B cell (primary cell): Measurements from ENCODE around the gene MCTP1. TPM values are rescaled to one million over a fixed set of nuclear protein-coding genes. Genes with fewer than 3 reads are reported as not detected.

Experiments
- ATAC-seq: fragments of 200-7000 bp; cut with Tn5 transposase; one replicate; pipeline ENCODE4 v1.10.0; 2021; ENCODE audit warnings: low read depth, mild to moderate bottlenecking, moderate number of reproducible peaks, moderate library complexity
- CTCF ChIA-PET: fragments of 350-600 bp; sonication (Branson Sonifier 250); formaldehyde crosslinking; loops from one replicate; lab custom pipeline; 2021; ENCODE audit warnings: antibody characterized with exemption, inconsistent platforms; lab: Charles Lee
- POLR2A ChIA-PET: fragments of 350-600 bp; sonication (Branson Sonifier 250); formaldehyde crosslinking; loops from one replicate; lab custom pipeline; 2021; ENCODE audit warnings: antibody characterized with exemption; lab: Charles Lee
- DNase-seq: peaks from one replicate; pipeline ENCODE4 v3.0.0; 2013
- H2AFZ ChIP-seq: 2 replicates; pipeline ENCODE4 v1.6.1; 2012; ENCODE audit warnings: mild to moderate bottlenecking, low read depth, low read length; ENCODE audit not compliant: insufficient read depth, poor library complexity, severe bottlenecking
- H3K27ac ChIP-seq, 2 donors: 1 replicate in 1 of 2; 2 replicates in 1 of 2; pipeline ENCODE4 v1.5.1; 2012 to 2013; ENCODE audit warnings: low read length in 2 of 2, mild to moderate bottlenecking in 2 of 2, moderate library complexity in 1 of 2
- H3K27me3 ChIP-seq, 4 experiments: fragments of 200-600 bp in 1 of 4; sonication (generic) in 1 of 4; replicated peaks in 1 of 4; 1 replicate in 2 of 4; 2 replicates in 2 of 4; pipeline versions ENCODE4 v1.6.1 to v1.7.0; 2013 to 2016; ENCODE audit warnings: low read length in 3 of 4, mild to moderate bottlenecking in 2 of 4, mixed read lengths in 1 of 4, moderate library complexity in 1 of 4; ENCODE audit not compliant: insufficient read depth in 4 of 4, control insufficient read depth in 3 of 4; ENCODE audit errors: control extremely low read depth in 1 of 4
- H3K36me3 ChIP-seq, 2 experiments: replicated peaks in 1 of 2; 1 replicate in 1 of 2; 2 replicates in 1 of 2; pipeline versions ENCODE4 v1.6.1 to v1.7.1; 2013; ENCODE audit warnings: low read length in 1 of 2; ENCODE audit not compliant: insufficient read depth in 2 of 2, control insufficient read depth in 1 of 2; ENCODE audit errors: control extremely low read depth in 1 of 2, extremely low read depth in 1 of 2
- H3K4me1 ChIP-seq, 2 donors: fragments of 200-600 bp in 1 of 2; sonication (generic) in 1 of 2; 1 replicate in 1 of 2; 2 replicates in 1 of 2; pipeline versions ENCODE4 v1.5.1 to v1.6.1; 2013 to 2017; ENCODE audit warnings: low read length in 2 of 2; ENCODE audit not compliant: control insufficient read depth in 2 of 2, insufficient read depth in 2 of 2
- H3K4me2 ChIP-seq: replicated peaks from 2 replicates; pipeline ENCODE3; 2012; ENCODE audit warnings: mild to moderate bottlenecking, low read depth, low read length; ENCODE audit not compliant: poor library complexity, severe bottlenecking
- H3K4me3 ChIP-seq, 5 experiments: fragments of 200-600 bp in 1 of 5; sonication (generic) in 1 of 5; 1 replicate in 3 of 5; 2 replicates in 2 of 5; pipeline versions ENCODE4 v1.5.1 to v1.7.0; 2011 to 2016; ENCODE audit warnings: low read length in 4 of 5, mild to moderate bottlenecking in 4 of 5, low read depth in 2 of 5, control low read depth in 1 of 5, moderate library complexity in 1 of 5; ENCODE audit not compliant: insufficient read depth in 1 of 5; ENCODE audit errors: control extremely low read depth in 1 of 5, extremely low read depth in 1 of 5
- H3K79me2 ChIP-seq: fragments of 200-600 bp; sonication (generic); one replicate; pipeline ENCODE4 v1.6.0; 2016; ENCODE audit warnings: low read length; ENCODE audit not compliant: control insufficient read depth, insufficient read depth
- H3K9ac ChIP-seq: fragments of 200-600 bp; sonication (generic); 2 replicates; pipeline ENCODE4 v1.6.1; 2017; ENCODE audit warnings: mild to moderate bottlenecking, low read length, moderate library complexity
- H3K9me3 ChIP-seq, 3 donors: one replicate each; pipeline versions ENCODE4 v1.6.1 to v1.7.1; 2013; ENCODE audit warnings: low read length in 2 of 3; ENCODE audit not compliant: control insufficient read depth in 2 of 3, insufficient read depth in 1 of 3; ENCODE audit errors: control extremely low read depth in 1 of 3
- H4K20me1 ChIP-seq: 2 replicates; pipeline ENCODE4 v1.6.0; 2012; ENCODE audit warnings: mild to moderate bottlenecking, low read length; ENCODE audit not compliant: insufficient read depth, control insufficient read depth, poor library complexity, severe bottlenecking
- H3K27ac Mint-ChIP-seq: one replicate; pipeline ENCODE4 v1.8.0; 2021; ENCODE audit warnings: mixed read lengths
- H3K27me3 Mint-ChIP-seq: one replicate; pipeline ENCODE4 v1.8.0; 2021; ENCODE audit warnings: mixed read lengths
- H3K4me1 Mint-ChIP-seq: one replicate; pipeline ENCODE4 v1.8.0; 2021; ENCODE audit warnings: mixed read lengths
- H3K4me3 Mint-ChIP-seq: one replicate; pipeline ENCODE4 v1.8.0; 2021; ENCODE audit warnings: mixed read lengths
- H3K9me3 Mint-ChIP-seq: one replicate; pipeline ENCODE4 v1.8.0; 2022; ENCODE audit warnings: mixed read lengths; ENCODE audit not compliant: insufficient read depth
- EZH2 ChIP-seq: IDR thresholded peaks from 2 replicates; pipeline ENCODE4 v1.6.1; 2012; ENCODE audit warnings: borderline replicate concordance, low read depth, mild to moderate bottlenecking, moderate library complexity, low read length; ENCODE audit not compliant: insufficient read depth, poor library complexity, severe bottlenecking
- WGBS: methylation state at CpG from one replicate; pipeline ENCODE4 v1.1.5; 2013; ENCODE audit warnings: missing lambda C conversion rate; ENCODE audit not compliant: insufficient coverage; 5-methylcytosine and 5-hydroxymethylcytosine counted together
- intact Hi-C: fragments of 100-400 bp; cut with micrococcal nuclease; formaldehyde crosslinking; loops from one replicate; pipeline ENCODE4 v1.10.0; 2022
- polyA plus RNA-seq: library from polyadenylated mRNA; depleted of rRNA; stranded (reverse); fragments of >200 nt; gene quantifications from 2 replicates; pipeline ENCODE4 v1.2.3, GENCODE V29; 2012
- total RNA-seq, 2 donors: library from RNA; stranded (reverse); fragments of 120-200 nt in 1 of 2; gene quantifications; 1 replicate in 1 of 2; 2 replicates in 1 of 2; pipeline versions ENCODE4 v1.2.3 to v1.2.4, GENCODE V29; 2013 to 2022
- TF ChIP-seq, protein P1 (sequence below): fragments of 200-600 bp; IDR thresholded peaks from one replicate; pipeline ENCODE4 v1.8.0; 2022; ENCODE audit warnings: antibody characterized with exemption, mild to moderate bottlenecking

MCTP1 gene
- total and polyA plus RNA-seq, 2 donors (not counting 1 experiment from before 2014, with no cell fraction given) = 0.42 to 2.5 TPM

GRCh38 chr5:94699562-94699961, 585.3 kb downstream of the MCTP1 start:
- no peak for ATAC-seq
- no peaks in the 10 kb centered on the region for H3K79me2 ChIP-seq
- no CpG with 5 or more reads among the region's 2 CpGs for WGBS
- H3K9me3 ChIP-seq = no peaks in the 10 kb centered on the region
- ChIA-PET POLR2A (no interaction called here), CTCF (no interaction called here)
- intact Hi-C loops = no loop called here
- Mint-ChIP-seq H3K27me3 (no peaks in the 10 kb centered on the region), H3K4me1 (peaks cover 17% of the 10 kb centered on the region), H3K27ac (no peak overlapping the region), H3K9me3 (no peaks in the 10 kb centered on the region), H3K4me3 (no peak overlapping the region)
- TF ChIP-seq, protein P1, sequence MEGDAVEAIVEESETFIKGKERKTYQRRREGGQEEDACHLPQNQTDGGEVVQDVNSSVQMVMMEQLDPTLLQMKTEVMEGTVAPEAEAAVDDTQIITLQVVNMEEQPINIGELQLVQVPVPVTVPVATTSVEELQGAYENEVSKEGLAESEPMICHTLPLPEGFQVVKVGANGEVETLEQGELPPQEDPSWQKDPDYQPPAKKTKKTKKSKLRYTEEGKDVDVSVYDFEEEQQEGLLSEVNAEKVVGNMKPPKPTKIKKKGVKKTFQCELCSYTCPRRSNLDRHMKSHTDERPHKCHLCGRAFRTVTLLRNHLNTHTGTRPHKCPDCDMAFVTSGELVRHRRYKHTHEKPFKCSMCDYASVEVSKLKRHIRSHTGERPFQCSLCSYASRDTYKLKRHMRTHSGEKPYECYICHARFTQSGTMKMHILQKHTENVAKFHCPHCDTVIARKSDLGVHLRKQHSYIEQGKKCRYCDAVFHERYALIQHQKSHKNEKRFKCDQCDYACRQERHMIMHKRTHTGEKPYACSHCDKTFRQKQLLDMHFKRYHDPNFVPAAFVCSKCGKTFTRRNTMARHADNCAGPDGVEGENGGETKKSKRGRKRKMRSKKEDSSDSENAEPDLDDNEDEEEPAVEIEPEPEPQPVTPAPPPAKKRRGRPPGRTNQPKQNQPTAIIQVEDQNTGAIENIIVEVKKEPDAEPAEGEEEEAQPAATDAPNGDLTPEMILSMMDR = no peak
- no peak for TF ChIP-seq EZH2
- no peak overlapping the region for H3K9ac ChIP-seq
- H3K36me3 ChIP-seq = peaks cover 0 to 7% of the 10 kb centered on the region in 2 experiments
- H3K4me3 ChIP-seq = no peak overlapping the region
- no peaks in the 10 kb centered on the region for H4K20me1 ChIP-seq
- no peak overlapping the region for H3K4me2 ChIP-seq
- no peak for DNase-seq
- peaks cover 5 to 10% of the 10 kb centered on the region in 2 donors for H3K4me1 ChIP-seq
- H3K27me3 ChIP-seq = no peaks in the 10 kb centered on the region
- no peak overlapping the region for H3K27ac ChIP-seq
- no peak overlapping the region for H2AFZ ChIP-seq

- WGBS = 100% methylated on average over 2 of the region's 5 CpGs
- Histone ChIP-seq H3K4me2 (no peak overlapping the region), H3K9me3 (no peaks in the 10 kb centered on the region), H3K27ac (no peak overlapping the region), H3K4me3 (no peak overlapping the region), H3K4me1 (peaks cover 5 to 10% of the 10 kb centered on the region in 2 donors), H4K20me1 (no peaks in the 10 kb centered on the region), H2AFZ (no peak overlapping the region), H3K27me3 (no peaks in the 10 kb centered on the region), H3K9ac (no peak overlapping the region), H3K79me2 (no peaks in the 10 kb centered on the region), H3K36me3 (peaks cover 0 to 7% of the 10 kb centered on the region in 2 experiments)
- ChIA-PET CTCF (no interaction called here), POLR2A (no interaction called here)
- Mint-ChIP-seq H3K4me1 (peaks cover 17% of the 10 kb centered on the region), H3K4me3 (no peak overlapping the region), H3K27me3 (no peaks in the 10 kb centered on the region), H3K27ac (no peak overlapping the region), H3K9me3 (no peaks in the 10 kb centered on the region)
- ATAC-seq (no peak), DNase-seq (no peak)
- TF ChIP-seq EZH2 = no peak
- TF ChIP-seq, protein P1 = no peak
- intact Hi-C loops = no loop called here
These were observed 586.7 kb downstream of the MCTP1 start for GRCh38 chr5:94698197-94698596.
